K562 (cell line): ENCODE results near the gene MIX23. TPM values are rescaled to one million over a fixed set of nuclear protein-coding genes. Genes with fewer than 3 reads are reported as not detected.

Source experiments
- ATAC-seq: fragments of 200-7000 bp; cut with Tn5 transposase; 3 replicates; pipeline ENCODE4 v1.9.1; 2020; ENCODE audit warnings: moderate library complexity
- BruUV-seq: library from RNA; stranded (reverse); fragments of 400-500 nt; replicated peaks from 2 replicates; lab custom pipeline; 2021; lab: Mats Ljungman, UMichigan
- CTCF ChIA-PET: fragments of 300-600 bp; formaldehyde crosslinking; extraction: SDS; loops from one replicate; lab custom pipeline; 2021; ENCODE audit warnings: low intra/inter-chr PET ratio; lab: Yijun Ruan, JAX
- POLR2A ChIA-PET: fragments of 300-600, 350-650 bp; sonication (Branson Sonifier 250); formaldehyde crosslinking; extraction: SDS; loops from one replicate; lab custom pipeline; 2021; ENCODE audit warnings: antibody characterized with exemption, inconsistent platforms; lab: Yijun Ruan, JAX
- DNase-seq, 4 experiments: peaks; one replicate each; pipeline versions ENCODE4 v3.0.0 to v3.0.0-alpha.2; 2011 to 2018; ENCODE audit warnings: low spot score in 3 of 4, mixed read lengths in 3 of 4; ENCODE audit errors: extremely low read depth in 1 of 4
- FAIRE-seq: peaks from 2 replicates; lab custom pipeline; 2011; peaks lifted over from hg19 to GRCh38; lab: Jason Lieb, UNC
- H2AFZ ChIP-seq: 2 replicates; pipeline ENCODE4 v1.6.0; 2011; ENCODE audit warnings: low read depth, low read length, control low read depth, inconsistent platforms
- H3K27ac ChIP-seq: fragments of 200-600 bp; 3 replicates; pipeline ENCODE4 v1.8.0; 2011; ENCODE audit warnings: low read depth, mild to moderate bottlenecking, control low read depth, inconsistent platforms, low read length, moderate library complexity, mixed read lengths; ENCODE audit errors: extremely low read depth
- H3K27me3 ChIP-seq, 2 experiments: fragments of 300-600 bp in 1 of 2; 2 replicates in 1 of 2; 3 replicates in 1 of 2; pipeline versions ENCODE4 v1.6.0 to v1.8.0; 2011; ENCODE audit warnings: inconsistent platforms in 2 of 2, low read length in 2 of 2, mild to moderate bottlenecking in 1 of 2, mixed read lengths in 1 of 2, moderate library complexity in 1 of 2; ENCODE audit not compliant: control insufficient read depth in 2 of 2, insufficient read depth in 2 of 2
- H3K36me3 ChIP-seq: fragments of 300-600 bp; 3 replicates; pipeline ENCODE4 v1.8.0; 2011; ENCODE audit warnings: mild to moderate bottlenecking, low read length, inconsistent platforms; ENCODE audit not compliant: control insufficient read depth, insufficient read depth
- H3K4me1 ChIP-seq, 2 experiments: fragments of 200-600 bp in 1 of 2; replicated peaks in 1 of 2; 2 replicates in 1 of 2; 3 replicates in 1 of 2; pipeline versions ENCODE4 v1.5.1 to v1.8.0; 2011; ENCODE audit warnings: inconsistent platforms in 2 of 2, low read length in 2 of 2, mild to moderate bottlenecking in 1 of 2, mixed read lengths in 1 of 2, moderate library complexity in 1 of 2; ENCODE audit not compliant: control insufficient read depth in 2 of 2, insufficient read depth in 2 of 2
- H3K4me2 ChIP-seq: 2 replicates; pipeline ENCODE4 v1.6.1; 2011; ENCODE audit warnings: low read length, control low read depth, inconsistent platforms, mixed read lengths; ENCODE audit not compliant: insufficient read depth
- H3K4me3 ChIP-seq: fragments of 200-600 bp; sonication (generic), shearing (Covaris generic); 2 replicates; pipeline ENCODE4 v1.5.1; 2016; ENCODE audit warnings: control low read depth, inconsistent platforms
- H3K79me2 ChIP-seq: fragments of 200-600 bp; 3 replicates; pipeline ENCODE4 v1.8.0; 2011; ENCODE audit warnings: low read length, inconsistent platforms; ENCODE audit not compliant: control insufficient read depth, insufficient read depth
- H3K9ac ChIP-seq, 2 experiments: 2 replicates each; pipeline versions ENCODE4 v1.6.0 to v1.6.1; 2011; ENCODE audit warnings: low read depth in 2 of 2, low read length in 2 of 2, control low read depth in 1 of 2, inconsistent platforms in 1 of 2, mild to moderate bottlenecking in 1 of 2, mixed read lengths in 1 of 2; ENCODE audit not compliant: insufficient read depth in 1 of 2
- H3K9me1 ChIP-seq: one replicate; pipeline ENCODE4 v1.6.0; 2011; ENCODE audit warnings: inconsistent platforms, mild to moderate bottlenecking, low read length, moderate library complexity; ENCODE audit not compliant: control insufficient read depth, insufficient read depth
- H3K9me3 ChIP-seq: replicated peaks from 2 replicates; pipeline ENCODE4 v1.5.1; 2011; ENCODE audit warnings: low read depth, low read length, inconsistent platforms; ENCODE audit not compliant: control insufficient read depth, insufficient read depth
- H4K20me1 ChIP-seq: replicated peaks from 2 replicates; pipeline ENCODE4 v1.6.1; 2011; ENCODE audit warnings: low read length, inconsistent platforms, mixed read lengths; ENCODE audit not compliant: control insufficient read depth, insufficient read depth
- CHCHD3 ChIP-seq: fragments of 250-450 bp; sonication (Bioruptor Pico); IDR thresholded peaks from 2 replicates; pipeline ENCODE4 v2.1.2; 2022; ENCODE audit warnings: mild to moderate bottlenecking
- CTBP1 ChIP-seq: fragments of 450-650 bp; IDR thresholded peaks from 2 replicates; pipeline ENCODE4 v1.6.1; 2016; ENCODE audit warnings: borderline replicate concordance
- JUN ChIP-seq, 2 experiments: sonication (generic) in 1 of 2; formaldehyde crosslinking in 1 of 2; IDR thresholded peaks; 2 replicates each; pipeline versions ENCODE4 v1.6.1 to v1.8.0; 2012 to 2022; ENCODE audit warnings: borderline replicate concordance in 2 of 2, mild to moderate bottlenecking in 2 of 2, improper control_type of control experiment in 1 of 2, low read depth in 1 of 2, low read length in 1 of 2, missing genetic modification reagents in 1 of 2
- MCM7 ChIP-seq, 2 experiments: fragments of 450-650 bp; IDR thresholded peaks; 2 replicates each; pipeline ENCODE4 v1.6.1; 2016 to 2018
- NFE2 ChIP-seq: IDR thresholded peaks from 2 replicates; pipeline ENCODE4 v1.6.1; 2014; ENCODE audit warnings: antibody characterized with exemption, low read depth
- PHB2 ChIP-seq: fragments of 450-650 bp; IDR thresholded peaks from 2 replicates; pipeline ENCODE4 v1.6.1; 2017; ENCODE audit warnings: low read depth
- POU5F1 ChIP-seq: fragments of 150-350 bp; IDR thresholded peaks from 2 replicates; pipeline ENCODE4 v1.6.1; 2014; ENCODE audit warnings: borderline replicate concordance, low read length, low read depth, mild to moderate bottlenecking; ENCODE audit not compliant: partially characterized antibody
- SRSF9 ChIP-seq: fragments of 200-400 bp; formaldehyde crosslinking; IDR thresholded peaks from 2 replicates; pipeline ENCODE4 v1.6.1; 2017; ENCODE audit warnings: low read depth, low read length, borderline replicate concordance
- TAF1 ChIP-seq: IDR thresholded peaks from 2 replicates; pipeline ENCODE4 v1.6.1; 2011; ENCODE audit warnings: mild to moderate bottlenecking, low read length, moderate library complexity; ENCODE audit not compliant: insufficient read depth, control insufficient read depth, severe bottlenecking; ENCODE audit errors: extremely low read depth
- ZNF408 ChIP-seq: fragments of 250-450 bp; sonication (Bioruptor Pico); IDR thresholded peaks from 2 replicates; pipeline ENCODE4 v1.4.0; 2020; ENCODE audit warnings: low read depth, mild to moderate bottlenecking, moderate library complexity
- ZNF766 ChIP-seq: fragments of 200-800 bp; sonication (Bioruptor generic); conservative IDR thresholded peaks from 2 replicates; pipeline ENCODE4 v1.6.1; 2016; ENCODE audit warnings: missing genetic modification characterization, missing compliant biosample characterization
- WGBS: fragments of 100-300 bp; shearing (Covaris generic); methylation state at CpG from one replicate; pipeline ENCODE4 v1.1.6; 2016; ENCODE audit warnings: low coverage, mixed read lengths; ENCODE audit not compliant: insufficient coverage; ENCODE audit errors: missing lambda C conversion rate; 5-methylcytosine and 5-hydroxymethylcytosine counted together
- in situ Hi-C: fragments of 300-500 bp; cut with MboI; formaldehyde crosslinking; loops from 4 replicates; pipeline ENCODE4 v1.15.0; 2018; ENCODE audit warnings: inconsistent platforms, mixed read lengths
- intact Hi-C: fragments of 100-400 bp; cut with micrococcal nuclease; formaldehyde crosslinking; loops from 2 replicates; pipeline ENCODE4 v1.14.2; 2022
- polyA plus RNA-seq, 8 experiments: library from polyadenylated mRNA; depleted of rRNA in 4 of 8; stranded (reverse) in 5 of 8; unstranded in 3 of 8; fragments of >200 nt; fragmentation: Nextera tagmentation in 2 of 8; fragmentation: Illumina TruSeq in 1 of 8; extraction: Ambion mirVana in 2 of 8; extraction: Trizol in 1 of 8; gene quantifications; 2 replicates each; pipeline versions ENCODE4 v1.2.1 to v1.2.3, GENCODE V29; 2011 to 2014; ENCODE audit warnings: inconsistent platforms in 1 of 8, missing spikeins in 1 of 8
- total RNA-seq, 7 experiments: library from RNA; depleted of rRNA in 6 of 7; stranded (reverse); fragments of >200 nt in 6 of 7; fragmentation: Illumina TruSeq in 2 of 7; extraction: Trizol in 2 of 7; gene quantifications; 2 replicates each; pipeline versions ENCODE4 v1.2.1 to v1.2.3, GENCODE V29; 2011 to 2021; ENCODE audit warnings: low replicate concordance in 1 of 7
- TF ChIP-seq, protein P1 (sequence below): fragments of 250-450 bp; sonication (Bioruptor Pico); IDR thresholded peaks from 2 replicates; pipeline ENCODE4 v1.5.0; 2021; ENCODE audit warnings: mild to moderate bottlenecking, borderline replicate concordance
- TF ChIP-seq, protein P2 (sequence below): sonication (generic); formaldehyde crosslinking; IDR thresholded peaks from 2 replicates; pipeline ENCODE4 v1.8.1; 2022; ENCODE audit warnings: missing genetic modification reagents
- TF ChIP-seq, protein P3 (sequence below): sonication (generic); formaldehyde crosslinking; IDR thresholded peaks from 2 replicates; pipeline ENCODE4 v1.8.1; 2022; ENCODE audit warnings: missing genetic modification reagents
- TF ChIP-seq, protein P4 (sequence below): IDR thresholded peaks from 2 replicates; pipeline ENCODE4 v1.6.1; 2016; ENCODE audit warnings: missing genetic modification characterization, missing compliant biosample characterization

MIX23 gene
- total and polyA plus RNA-seq, 9 of the 15 experiments (the other 6 are each of a cell fraction or from before 2014, with no cell fraction given) = 45.5 to 185 (median 106) TPM

DNA sequence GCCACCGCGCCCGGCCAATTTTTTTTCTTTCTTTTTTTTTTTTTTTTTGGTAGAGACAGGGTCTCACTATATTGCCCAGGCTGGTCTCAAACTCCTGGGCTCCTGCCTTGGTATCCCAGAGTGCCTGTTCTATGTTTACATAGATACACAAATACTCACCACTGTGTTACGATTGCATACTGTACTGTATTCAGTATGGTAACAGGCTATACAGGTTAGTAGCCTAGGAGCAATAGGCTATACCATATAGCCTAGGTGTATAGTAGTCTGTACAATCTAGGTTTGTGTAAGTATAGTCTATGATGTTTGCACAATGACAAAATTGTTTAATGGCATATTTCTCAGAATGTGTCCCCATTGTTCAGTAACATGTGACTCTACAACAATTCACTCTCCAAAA lies 31.4 kb downstream of the MIX23 start:
- intact Hi-C loops = no loop called here
- H3K9me1 ChIP-seq = no peaks in the 10 kb centered on the region
- no peaks in the 10 kb centered on the region for H3K79me2 ChIP-seq
- CTCF ChIA-PET = no interaction called here
- H3K4me3 ChIP-seq = no peak overlapping the region
- H3K27me3 ChIP-seq = no peaks in the 10 kb centered on the region
- peaks cover 0 to 8% of the 10 kb centered on the region in 2 experiments; a peak in 3 of 5 replicates for H3K4me1 ChIP-seq
- POLR2A ChIA-PET = no interaction called here
- H2AFZ ChIP-seq = no peak overlapping the region
- no peak overlapping the region for H3K27ac ChIP-seq
- WGBS = 67% methylated on average over 1 of the region's 4 CpGs
- no peaks in the 10 kb centered on the region for H3K36me3 ChIP-seq
- no peaks in the 10 kb centered on the region for H3K9me3 ChIP-seq
- FAIRE-seq (no peak), DNase-seq (no peak), ATAC-seq (no peak)
- H4K20me1 ChIP-seq = no peaks in the 10 kb centered on the region
- no TSS peak for BruUV-seq
- in situ Hi-C loops = no loop called here
- no peak overlapping the region; a peak in 1 of 4 replicates for H3K9ac ChIP-seq
- no peak overlapping the region for H3K4me2 ChIP-seq
- no peak for TF ChIP-seq CTBP1
- no peak for TF ChIP-seq TAF1
- TF ChIP-seq, protein P1, sequence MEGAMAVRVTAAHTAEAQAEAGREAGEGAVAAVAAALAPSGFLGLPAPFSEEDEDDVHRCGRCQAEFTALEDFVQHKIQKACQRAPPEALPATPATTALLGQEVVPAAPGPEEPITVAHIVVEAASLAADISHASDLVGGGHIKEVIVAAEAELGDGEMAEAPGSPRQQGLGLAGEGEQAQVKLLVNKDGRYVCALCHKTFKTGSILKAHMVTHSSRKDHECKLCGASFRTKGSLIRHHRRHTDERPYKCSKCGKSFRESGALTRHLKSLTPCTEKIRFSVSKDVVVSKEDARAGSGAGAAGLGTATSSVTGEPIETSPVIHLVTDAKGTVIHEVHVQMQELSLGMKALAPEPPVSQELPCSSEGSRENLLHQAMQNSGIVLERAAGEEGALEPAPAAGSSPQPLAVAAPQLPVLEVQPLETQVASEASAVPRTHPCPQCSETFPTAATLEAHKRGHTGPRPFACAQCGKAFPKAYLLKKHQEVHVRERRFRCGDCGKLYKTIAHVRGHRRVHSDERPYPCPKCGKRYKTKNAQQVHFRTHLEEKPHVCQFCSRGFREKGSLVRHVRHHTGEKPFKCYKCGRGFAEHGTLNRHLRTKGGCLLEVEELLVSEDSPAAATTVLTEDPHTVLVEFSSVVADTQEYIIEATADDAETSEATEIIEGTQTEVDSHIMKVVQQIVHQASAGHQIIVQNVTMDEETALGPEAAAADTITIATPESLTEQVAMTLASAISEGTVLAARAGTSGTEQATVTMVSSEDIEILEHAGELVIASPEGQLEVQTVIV (CRISPR knock-in tag) = no peak
- no peak for TF ChIP-seq PHB2
- no peak for TF ChIP-seq POU5F1
- TF ChIP-seq, protein P2, sequence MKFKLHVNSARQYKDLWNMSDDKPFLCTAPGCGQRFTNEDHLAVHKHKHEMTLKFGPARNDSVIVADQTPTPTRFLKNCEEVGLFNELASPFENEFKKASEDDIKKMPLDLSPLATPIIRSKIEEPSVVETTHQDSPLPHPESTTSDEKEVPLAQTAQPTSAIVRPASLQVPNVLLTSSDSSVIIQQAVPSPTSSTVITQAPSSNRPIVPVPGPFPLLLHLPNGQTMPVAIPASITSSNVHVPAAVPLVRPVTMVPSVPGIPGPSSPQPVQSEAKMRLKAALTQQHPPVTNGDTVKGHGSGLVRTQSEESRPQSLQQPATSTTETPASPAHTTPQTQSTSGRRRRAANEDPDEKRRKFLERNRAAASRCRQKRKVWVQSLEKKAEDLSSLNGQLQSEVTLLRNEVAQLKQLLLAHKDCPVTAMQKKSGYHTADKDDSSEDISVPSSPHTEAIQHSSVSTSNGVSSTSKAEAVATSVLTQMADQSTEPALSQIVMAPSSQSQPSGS (CRISPR knock-in tag) = no peak
- TF ChIP-seq JUN (IDR thresholded peaks at IDR 0.05; ENCODE audit: borderline replicate concordance, low read depth, low read length) = no peak
- TF ChIP-seq JUN (CRISPR knock-in tag; IDR thresholded peaks at IDR 0.05; ENCODE audit: borderline replicate concordance) = no peak
- TF ChIP-seq, protein P3, sequence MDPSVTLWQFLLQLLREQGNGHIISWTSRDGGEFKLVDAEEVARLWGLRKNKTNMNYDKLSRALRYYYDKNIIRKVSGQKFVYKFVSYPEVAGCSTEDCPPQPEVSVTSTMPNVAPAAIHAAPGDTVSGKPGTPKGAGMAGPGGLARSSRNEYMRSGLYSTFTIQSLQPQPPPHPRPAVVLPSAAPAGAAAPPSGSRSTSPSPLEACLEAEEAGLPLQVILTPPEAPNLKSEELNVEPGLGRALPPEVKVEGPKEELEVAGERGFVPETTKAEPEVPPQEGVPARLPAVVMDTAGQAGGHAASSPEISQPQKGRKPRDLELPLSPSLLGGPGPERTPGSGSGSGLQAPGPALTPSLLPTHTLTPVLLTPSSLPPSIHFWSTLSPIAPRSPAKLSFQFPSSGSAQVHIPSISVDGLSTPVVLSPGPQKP (CRISPR knock-in tag) = no peak
- no peak for TF ChIP-seq SRSF9
- no peak for TF ChIP-seq CHCHD3
- no peak for TF ChIP-seq ZNF408 (CRISPR knock-in tag)
- TF ChIP-seq, protein P4, sequence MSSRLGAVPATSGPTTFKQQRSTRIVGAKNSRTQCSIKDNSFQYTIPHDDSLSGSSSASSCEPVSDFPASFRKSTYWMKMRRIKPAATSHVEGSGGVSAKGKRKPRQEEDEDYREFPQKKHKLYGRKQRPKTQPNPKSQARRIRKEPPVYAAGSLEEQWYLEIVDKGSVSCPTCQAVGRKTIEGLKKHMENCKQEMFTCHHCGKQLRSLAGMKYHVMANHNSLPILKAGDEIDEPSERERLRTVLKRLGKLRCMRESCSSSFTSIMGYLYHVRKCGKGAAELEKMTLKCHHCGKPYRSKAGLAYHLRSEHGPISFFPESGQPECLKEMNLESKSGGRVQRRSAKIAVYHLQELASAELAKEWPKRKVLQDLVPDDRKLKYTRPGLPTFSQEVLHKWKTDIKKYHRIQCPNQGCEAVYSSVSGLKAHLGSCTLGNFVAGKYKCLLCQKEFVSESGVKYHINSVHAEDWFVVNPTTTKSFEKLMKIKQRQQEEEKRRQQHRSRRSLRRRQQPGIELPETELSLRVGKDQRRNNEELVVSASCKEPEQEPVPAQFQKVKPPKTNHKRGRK (tag) = no peak
- no peak for TF ChIP-seq MCM7 (IDR thresholded peaks at IDR 0.05)
- no peak for TF ChIP-seq NFE2
- TF ChIP-seq ZNF766 (CRISPR knock-in tag) = no peak
